ENCODE results near the gene RTKN2.

Gene RTKN2

GRCh38 chr10:62233356-62234076, 35.1 kb downstream of the RTKN2 start:
- Mint-ChIP-seq H3K27me3 (no peaks in the 10 kb centered on the region), H3K9me3 (no peaks in the 10 kb centered on the region), H3K36me3 (ENCODE audit: insufficient read depth) (peaks cover 3% of the 10 kb centered on the region), H3K4me1 (ENCODE audit: low read depth in 2 of 2) (no peaks in the 10 kb centered on the region), H3K27ac (no peak overlapping the region), H3K4me3 (peak overlapping the region; percentile 56 to 72)
- DNase-seq (no peak), ATAC-seq (replicated peaks) (no peak)

GRCh38 chr10:62231805-62232204, 36.8 kb downstream of the RTKN2 start:
- Mint-ChIP-seq H3K27ac (no peak overlapping the region), H3K9me3 (no peaks in the 10 kb centered on the region), H3K4me3 (no peak overlapping the region), H3K27me3 (no peaks in the 10 kb centered on the region), H3K4me1 (ENCODE audit: low read depth in 2 of 2) (no peaks in the 10 kb centered on the region), H3K36me3 (ENCODE audit: insufficient read depth) (peaks cover 3% of the 10 kb centered on the region)
- ATAC-seq (replicated peaks) (no peak), DNase-seq (no peak)

GRCh38 chr10:62231371-62231770, 37.3 kb downstream of the RTKN2 start:
- ATAC-seq (replicated peaks) (no peak), DNase-seq (no peak)
- H3K27ac Mint-ChIP-seq: no peak overlapping the region
- no peaks in the 10 kb centered on the region for H3K9me3 Mint-ChIP-seq
- H3K27me3 Mint-ChIP-seq: no peaks in the 10 kb centered on the region
- H3K4me3 Mint-ChIP-seq: no peak overlapping the region
- H3K36me3 Mint-ChIP-seq (ENCODE audit: insufficient read depth): peaks cover 3% of the 10 kb centered on the region
- H3K4me1 Mint-ChIP-seq (ENCODE audit: low read depth in 2 of 2): no peaks in the 10 kb centered on the region

- Mint-ChIP-seq H3K27me3 (no peaks in the 10 kb centered on the region), H3K27ac (no peak overlapping the region)
Observed at GRCh38 chr10:62230344-62231121, 38.1 kb downstream of the RTKN2 start.

DNA sequence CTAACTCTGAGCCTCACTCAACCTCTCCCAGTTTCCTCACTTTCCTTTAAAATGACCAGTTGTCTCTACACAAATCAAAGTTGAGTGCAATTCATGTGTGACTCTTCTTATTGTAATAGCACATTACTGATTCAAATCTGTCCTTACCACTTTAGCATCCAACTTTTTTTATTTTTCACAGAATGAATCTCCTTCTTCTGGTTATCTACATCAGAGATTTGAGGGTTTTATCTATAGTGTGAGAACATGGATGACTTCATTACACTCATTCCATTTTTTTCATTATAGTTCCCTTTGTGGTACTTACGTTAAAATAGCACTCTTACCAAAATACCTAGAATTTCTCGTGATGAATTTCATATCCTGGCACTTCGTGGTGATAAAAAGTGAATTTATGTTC, 43.3 kb downstream of the RTKN2 start:
- Mint-ChIP-seq H3K27ac (no peak overlapping the region), H3K27me3 (no peaks in the 10 kb centered on the region), H3K4me3 (no peak overlapping the region), H3K9me3 (no peaks in the 10 kb centered on the region), H3K36me3 (ENCODE audit: insufficient read depth) (no peaks in the 10 kb centered on the region), H3K4me1 (ENCODE audit: low read depth in 2 of 2) (peaks cover 0 to 2% of the 10 kb centered on the region in 2 donors)
- DNase-seq: no peak
- no peak for ATAC-seq (replicated peaks)

More at GRCh38 chr10:62230344-62231121, 38.1 kb downstream of the RTKN2 start:
- Mint-ChIP-seq H3K9me3 (no peaks in the 10 kb centered on the region), H3K36me3 (ENCODE audit: insufficient read depth) (peaks cover 3% of the 10 kb centered on the region), H3K4me3 (no peak overlapping the region), H3K4me1 (ENCODE audit: low read depth in 2 of 2) (no peaks in the 10 kb centered on the region)
- ATAC-seq (replicated peaks) (no peak), DNase-seq (no peak)

GRCh38 chr10:62224606-62225005, 44.0 kb downstream of the RTKN2 start:
- peaks cover 0 to 2% of the 10 kb centered on the region in 2 donors for H3K4me1 Mint-ChIP-seq (ENCODE audit: low read depth in 2 of 2)
- no peak for DNase-seq
- H3K4me3 Mint-ChIP-seq: no peak overlapping the region
- H3K27me3 Mint-ChIP-seq: no peaks in the 10 kb centered on the region
- no peaks in the 10 kb centered on the region for H3K9me3 Mint-ChIP-seq
- no peak for ATAC-seq (replicated peaks)
- H3K36me3 Mint-ChIP-seq (ENCODE audit: insufficient read depth): no peaks in the 10 kb centered on the region
- no peak overlapping the region for H3K27ac Mint-ChIP-seq

- Mint-ChIP-seq H3K4me1 (ENCODE audit: low read depth in 2 of 2) (no peaks in the 10 kb centered on the region), H3K27me3 (no peaks in the 10 kb centered on the region), H3K4me3 (no peak overlapping the region), H3K9me3 (no peaks in the 10 kb centered on the region), H3K36me3 (ENCODE audit: insufficient read depth) (no peaks in the 10 kb centered on the region), H3K27ac (no peak overlapping the region)
- DNase-seq (no peak), ATAC-seq (replicated peaks) (no peak)
Observed at GRCh38 chr10:62217683-62218082, 51.0 kb downstream of the RTKN2 start.

DNA sequence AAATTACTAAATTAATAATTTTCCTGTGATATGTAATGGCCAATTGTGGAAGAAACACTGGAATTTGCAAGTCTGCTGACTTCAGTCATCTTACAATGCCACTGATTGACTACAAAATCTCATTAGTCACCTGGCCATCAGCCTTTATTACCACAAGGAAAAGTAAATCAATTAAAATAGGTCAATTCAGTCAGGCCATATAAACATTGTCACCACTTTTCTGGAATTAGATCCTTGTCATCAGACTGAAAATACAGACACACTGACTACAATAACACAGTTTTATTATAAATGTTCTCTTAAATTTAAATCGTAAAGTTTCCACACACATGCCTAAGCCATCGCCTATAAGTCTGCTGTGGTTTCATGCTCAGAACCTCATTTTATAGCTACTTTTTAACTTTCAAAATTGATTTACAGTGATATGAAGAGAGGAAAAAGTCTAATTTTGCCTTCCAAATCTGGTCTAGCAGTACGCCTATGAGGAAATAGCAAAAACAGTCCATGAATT, 54.2 kb downstream of the RTKN2 start:
- Mint-ChIP-seq H3K36me3 (ENCODE audit: insufficient read depth) (no peaks in the 10 kb centered on the region), H3K9me3 (no peaks in the 10 kb centered on the region), H3K27me3 (no peaks in the 10 kb centered on the region), H3K4me3 (no peak overlapping the region), H3K27ac (no peak overlapping the region), H3K4me1 (ENCODE audit: low read depth in 2 of 2) (no peaks in the 10 kb centered on the region)
- no peak for DNase-seq
- ATAC-seq (replicated peaks): no peak

DNA sequence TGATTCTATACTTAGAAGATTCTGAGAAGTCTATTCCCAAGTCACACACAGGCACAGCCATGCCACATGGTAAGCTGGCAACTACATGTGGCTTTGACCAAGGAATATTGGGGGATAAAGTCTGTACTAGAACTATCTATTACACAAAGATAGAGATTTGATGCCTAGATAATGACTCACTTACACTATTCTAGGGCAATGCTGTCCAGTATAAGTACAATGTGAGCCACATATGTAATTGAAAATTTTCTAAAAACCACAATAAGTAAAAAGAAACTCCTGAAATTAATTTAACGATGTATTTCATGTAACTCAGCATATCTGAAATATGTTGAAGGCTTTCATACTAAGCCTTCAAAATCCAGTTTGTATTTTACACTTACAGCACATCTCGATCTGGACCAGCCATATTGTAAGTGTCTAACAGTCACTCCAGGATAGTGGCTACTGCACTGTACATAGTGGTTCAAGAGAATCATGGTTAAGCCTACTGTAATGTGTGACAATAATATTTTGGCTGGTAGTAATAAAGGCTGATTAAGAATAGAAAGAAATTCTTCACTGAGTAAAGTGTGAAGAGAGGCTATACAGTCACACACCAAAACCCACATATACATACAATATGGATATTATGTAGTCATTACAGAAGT, 62.8 kb downstream of the RTKN2 start:
- Mint-ChIP-seq H3K4me3 (no peak overlapping the region), H3K36me3 (ENCODE audit: insufficient read depth) (peaks cover 3% of the 10 kb centered on the region)
- no peak for ATAC-seq (replicated peaks)

GRCh38 chr10:62199584-62199983, 69.1 kb downstream of the RTKN2 start:
- ATAC-seq (replicated peaks) (peak; percentile 55), DNase-seq (no peak)
- Mint-ChIP-seq H3K4me3 (no peak overlapping the region), H3K4me1 (ENCODE audit: low read depth in 2 of 2) (peaks cover 3 to 5% of the 10 kb centered on the region in 2 donors), H3K27ac (no peak overlapping the region), H3K36me3 (ENCODE audit: insufficient read depth) (no peaks in the 10 kb centered on the region), H3K27me3 (no peaks in the 10 kb centered on the region), H3K9me3 (no peaks in the 10 kb centered on the region)

More for the DNA sequence above, 62.8 kb downstream of the RTKN2 start:
- H3K4me1 Mint-ChIP-seq (ENCODE audit: low read depth in 2 of 2): no peaks in the 10 kb centered on the region
- H3K27me3 Mint-ChIP-seq: no peaks in the 10 kb centered on the region
- DNase-seq: no peak
- no peak overlapping the region for H3K27ac Mint-ChIP-seq
- no peaks in the 10 kb centered on the region for H3K9me3 Mint-ChIP-seq

DNA sequence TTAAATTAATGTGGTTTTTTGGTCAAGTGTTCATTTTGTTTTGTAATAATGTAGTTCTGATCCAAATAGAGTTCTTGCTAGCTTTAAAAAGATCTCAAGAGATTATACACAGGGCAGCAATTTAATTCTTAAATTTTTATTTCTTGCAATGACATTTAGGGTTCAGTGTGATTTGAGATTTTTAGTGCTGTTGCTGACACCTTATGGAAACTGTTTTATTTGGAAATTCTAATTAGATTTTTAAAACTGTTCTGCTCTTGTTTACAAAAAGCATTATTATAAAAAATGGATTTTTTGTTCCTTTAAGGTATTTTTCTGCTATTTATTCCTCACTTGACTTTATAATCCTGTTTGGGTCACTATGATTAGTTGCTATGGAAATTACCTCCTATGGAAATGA, 72.1 kb downstream of the RTKN2 start:
- H3K36me3 Mint-ChIP-seq (ENCODE audit: insufficient read depth): no peaks in the 10 kb centered on the region
- no peaks in the 10 kb centered on the region for H3K9me3 Mint-ChIP-seq
- ATAC-seq (replicated peaks) (no peak), DNase-seq (no peak)
- peaks cover 3 to 5% of the 10 kb centered on the region in 2 donors for H3K4me1 Mint-ChIP-seq (ENCODE audit: low read depth in 2 of 2)
- no peak overlapping the region for H3K27ac Mint-ChIP-seq
- no peaks in the 10 kb centered on the region for H3K27me3 Mint-ChIP-seq
- no peak overlapping the region for H3K4me3 Mint-ChIP-seq

GRCh38 chr10:62195675-62195926, 73.0 kb downstream of the RTKN2 start:
- Mint-ChIP-seq H3K4me1 (ENCODE audit: low read depth in 2 of 2) (peaks cover 3 to 5% of the 10 kb centered on the region in 2 donors), H3K27ac (peak overlapping the region; percentile 21 to 71), H3K27me3 (no peaks in the 10 kb centered on the region), H3K9me3 (no peaks in the 10 kb centered on the region), H3K36me3 (ENCODE audit: insufficient read depth) (no peaks in the 10 kb centered on the region), H3K4me3 (no peak overlapping the region)
- ATAC-seq (replicated peaks): no peak
- no peak for DNase-seq

GRCh38 chr10:62194924-62195674, 73.5 kb downstream of the RTKN2 start:
- DNase-seq (no peak), ATAC-seq (replicated peaks) (no peak)
- Mint-ChIP-seq H3K4me3 (no peak overlapping the region), H3K36me3 (ENCODE audit: insufficient read depth) (no peaks in the 10 kb centered on the region), H3K27me3 (no peaks in the 10 kb centered on the region), H3K27ac (peak overlapping the region; percentile 21 to 71), H3K4me1 (ENCODE audit: low read depth in 2 of 2) (peaks cover 3 to 5% of the 10 kb centered on the region in 2 donors), H3K9me3 (no peaks in the 10 kb centered on the region)
